NB4 (cell line): Measurements from ENCODE around the gene BIK.
A peak's percentile ranks its signal among the peaks of the same experiment; 100 is the strongest.

Experiments
- DNase-seq: peaks from one replicate; pipeline ENCODE4 v3.0.0; 2010; ENCODE audit warnings: low read depth
- H3K4me3 ChIP-seq: one replicate; pipeline ENCODE4 v1.5.1; 2011; ENCODE audit warnings: mild to moderate bottlenecking, low read depth, low read length, moderate library complexity
- CTCF ChIP-seq: IDR thresholded peaks from one replicate; pipeline ENCODE4 v1.5.1; 2012; ENCODE audit warnings: low read depth, low read length
- MAX ChIP-seq: IDR thresholded peaks from 2 replicates; pipeline ENCODE4 v1.6.1; 2011; ENCODE audit warnings: low read depth, low read length
- MYC ChIP-seq: IDR thresholded peaks from 2 replicates; pipeline ENCODE4 v1.6.1; 2011; ENCODE audit warnings: low read depth, low read length
- POLR2A ChIP-seq: IDR thresholded peaks from 2 replicates; pipeline ENCODE4 v1.6.1; 2011; ENCODE audit warnings: mild to moderate bottlenecking; ENCODE audit not compliant: insufficient read length; ENCODE audit errors: extremely low read depth

BIK gene

GRCh38 chr22:43159484-43160178 is 49.1 kb downstream of the BIK start:
- TF ChIP-seq POLR2A = no peak
- peak; percentile 37 for TF ChIP-seq CTCF
- TF ChIP-seq MYC = no peak
- TF ChIP-seq MAX = no peak
- H3K4me3 ChIP-seq = no peak overlapping the region
- no peak for DNase-seq

- no peak for DNase-seq
- no peak for TF ChIP-seq CTCF
- no peak for TF ChIP-seq MAX
- H3K4me3 ChIP-seq = no peak overlapping the region
These were observed 50.1 kb downstream of the BIK start for GRCh38 chr22:43160497-43161126.

GRCh38 chr22:43162412-43163150 is 52.0 kb downstream of the BIK start:
- no peak for DNase-seq
- TF ChIP-seq POLR2A (no peak), MYC (no peak), CTCF (no peak), MAX (no peak)
- H3K4me3 ChIP-seq = no peak overlapping the region

- no peak overlapping the region for H3K4me3 ChIP-seq
These were observed 52.8 kb downstream of the BIK start for GRCh38 chr22:43163241-43163795.

GRCh38 chr22:43164636-43165035 is 54.1 kb downstream of the BIK start:
- no peak overlapping the region for H3K4me3 ChIP-seq
- TF ChIP-seq MYC (no peak), MAX (no peak), CTCF (no peak), POLR2A (no peak)
- DNase-seq = no peak

More at GRCh38 chr22:43163241-43163795, 52.8 kb downstream of the BIK start:
- TF ChIP-seq CTCF (no peak), POLR2A (no peak), MAX (no peak), MYC (no peak)
- no peak for DNase-seq
